ENCODE results near the gene IFNAR1.

IFNAR1 gene

DNA sequence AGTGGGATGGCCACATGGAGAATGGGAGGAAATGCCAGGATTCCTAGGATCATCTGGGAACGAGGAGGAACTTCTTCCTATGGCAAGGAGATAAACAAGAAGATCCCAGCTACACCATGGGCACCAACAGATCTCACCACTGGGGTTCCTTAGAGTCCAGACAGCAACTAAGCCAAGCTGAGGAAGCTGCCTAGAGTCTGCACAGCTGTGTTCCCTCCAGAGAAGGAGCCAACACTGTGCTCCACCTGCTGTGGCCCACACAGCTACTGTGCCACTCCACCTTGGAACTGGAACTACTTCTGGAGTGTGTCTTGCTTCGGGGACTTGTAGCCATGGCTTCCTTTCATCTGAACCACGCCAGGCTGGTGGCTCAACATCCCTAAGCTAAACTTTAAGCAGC, 6.0 kb downstream of the IFNAR1 start:
- Histone ChIP-seq H4K20me1 (ENCODE audit: low read depth, low read length) (no peaks in the 10 kb centered on the region), H3K4me2 (ENCODE audit: low read depth, low read length, poor library complexity, severe bottlenecking) (no peak overlapping the region), H3K4me3 (ENCODE audit: insufficient read depth, low read length, poor library complexity, severe bottlenecking) (no peak overlapping the region), H2AFZ (ENCODE audit: low read depth, low read length, severe bottlenecking) (no peak overlapping the region), H3K79me2 (ENCODE audit: insufficient read depth, low read length) (peaks cover 92% of the 10 kb centered on the region), H3K27ac (ENCODE audit: low read depth, low read length) (no peak overlapping the region), H3K9ac (ENCODE audit: low read length) (no peak overlapping the region), H3K36me3 (ENCODE audit: low read length) (peaks cover 4% of the 10 kb centered on the region; the same call in 1 of the 2 replicates), H3F3A (ENCODE audit: insufficient read depth) (no peaks in the 10 kb centered on the region), H3K27me3 (ENCODE audit: low read length) (no peaks in the 10 kb centered on the region), H3K9me3 (ENCODE audit: insufficient read depth, low read length) (no peaks in the 10 kb centered on the region), H3K9me2 (replicated peaks; ENCODE audit: insufficient read depth, low read length) (no peaks in the 10 kb centered on the region)
- TF ChIP-seq, protein P1, sequence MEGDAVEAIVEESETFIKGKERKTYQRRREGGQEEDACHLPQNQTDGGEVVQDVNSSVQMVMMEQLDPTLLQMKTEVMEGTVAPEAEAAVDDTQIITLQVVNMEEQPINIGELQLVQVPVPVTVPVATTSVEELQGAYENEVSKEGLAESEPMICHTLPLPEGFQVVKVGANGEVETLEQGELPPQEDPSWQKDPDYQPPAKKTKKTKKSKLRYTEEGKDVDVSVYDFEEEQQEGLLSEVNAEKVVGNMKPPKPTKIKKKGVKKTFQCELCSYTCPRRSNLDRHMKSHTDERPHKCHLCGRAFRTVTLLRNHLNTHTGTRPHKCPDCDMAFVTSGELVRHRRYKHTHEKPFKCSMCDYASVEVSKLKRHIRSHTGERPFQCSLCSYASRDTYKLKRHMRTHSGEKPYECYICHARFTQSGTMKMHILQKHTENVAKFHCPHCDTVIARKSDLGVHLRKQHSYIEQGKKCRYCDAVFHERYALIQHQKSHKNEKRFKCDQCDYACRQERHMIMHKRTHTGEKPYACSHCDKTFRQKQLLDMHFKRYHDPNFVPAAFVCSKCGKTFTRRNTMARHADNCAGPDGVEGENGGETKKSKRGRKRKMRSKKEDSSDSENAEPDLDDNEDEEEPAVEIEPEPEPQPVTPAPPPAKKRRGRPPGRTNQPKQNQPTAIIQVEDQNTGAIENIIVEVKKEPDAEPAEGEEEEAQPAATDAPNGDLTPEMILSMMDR (IDR thresholded peaks at IDR 0.05; ENCODE audit: insufficient read depth, low read length, poor library complexity, severe bottlenecking) = no peak
- TF ChIP-seq EZH2phosphoT487 (conservative IDR thresholded peaks at IDR 0.05; ENCODE audit: low read length) = no peak

DNA sequence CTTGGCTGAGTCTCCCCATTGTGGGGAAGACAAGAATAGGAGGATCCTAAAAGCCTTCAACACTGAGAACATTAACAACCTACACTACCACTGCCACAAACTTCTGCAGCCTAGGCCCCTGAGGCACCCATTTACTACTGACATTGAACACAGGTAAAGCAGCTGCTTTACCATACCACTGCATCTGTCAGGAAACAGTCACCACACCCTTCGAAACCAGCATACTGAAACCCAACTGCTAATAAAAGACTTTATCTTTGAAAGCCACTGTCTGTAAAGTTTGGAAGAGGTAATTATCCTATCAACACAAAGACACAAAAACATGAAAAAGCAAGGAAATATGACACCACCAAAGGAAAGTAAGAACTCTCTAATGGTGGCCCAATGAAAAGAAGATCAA, 7.4 kb downstream of the IFNAR1 start:
- H3K4me3 ChIP-seq (ENCODE audit: insufficient read depth, low read length, poor library complexity, severe bottlenecking) = no peak overlapping the region
- no peak overlapping the region for H3K9ac ChIP-seq (ENCODE audit: low read length)
- H3K79me2 ChIP-seq (ENCODE audit: insufficient read depth, low read length) = peaks cover 78% of the 10 kb centered on the region
- no peaks in the 10 kb centered on the region for H4K20me1 ChIP-seq (ENCODE audit: low read depth, low read length)
- no peak overlapping the region for H2AFZ ChIP-seq (ENCODE audit: low read depth, low read length, severe bottlenecking)
- no peaks in the 10 kb centered on the region for H3F3A ChIP-seq (ENCODE audit: insufficient read depth)
- no peaks in the 10 kb centered on the region for H3K9me2 ChIP-seq (replicated peaks; ENCODE audit: insufficient read depth, low read length)
- no peak for TF ChIP-seq EZH2phosphoT487 (conservative IDR thresholded peaks at IDR 0.05; ENCODE audit: low read length)
- TF ChIP-seq, protein P1 (IDR thresholded peaks at IDR 0.05; ENCODE audit: insufficient read depth, low read length, poor library complexity, severe bottlenecking) = no peak
- H3K4me2 ChIP-seq (ENCODE audit: low read depth, low read length, poor library complexity, severe bottlenecking) = no peak overlapping the region
- no peak overlapping the region for H3K27ac ChIP-seq (ENCODE audit: low read depth, low read length)
- no peaks in the 10 kb centered on the region for H3K9me3 ChIP-seq (ENCODE audit: insufficient read depth, low read length)
- H3K36me3 ChIP-seq (ENCODE audit: low read length) = peaks cover 5% of the 10 kb centered on the region; the same call in 1 of the 2 replicates
- no peaks in the 10 kb centered on the region for H3K27me3 ChIP-seq (ENCODE audit: low read length)

DNA sequence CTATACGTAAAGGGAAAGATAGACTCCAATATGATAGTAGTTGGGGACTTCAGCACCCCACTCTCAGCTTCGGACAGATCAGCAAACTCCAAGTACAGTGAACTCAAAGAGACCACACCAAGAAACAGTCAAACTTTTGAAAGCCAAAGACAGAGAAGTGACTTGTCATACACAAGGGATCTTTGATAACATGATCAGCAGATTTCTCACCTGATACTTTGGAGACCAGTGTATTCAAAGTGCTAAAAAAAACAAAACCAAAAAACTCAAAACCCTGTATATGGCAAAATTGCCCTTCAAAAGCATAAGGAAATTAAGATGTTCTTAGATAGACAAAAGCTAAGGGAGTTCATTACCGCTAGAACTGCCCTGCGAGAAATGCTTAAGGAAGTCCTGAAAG, 9.4 kb downstream of the IFNAR1 start:
- Histone ChIP-seq H4K20me1 (ENCODE audit: low read depth, low read length) (no peaks in the 10 kb centered on the region), H3K9me3 (ENCODE audit: insufficient read depth, low read length) (no peaks in the 10 kb centered on the region), H3F3A (ENCODE audit: insufficient read depth) (no peaks in the 10 kb centered on the region; the same call in 1 of the 2 replicates), H3K9me2 (replicated peaks; ENCODE audit: insufficient read depth, low read length) (no peaks in the 10 kb centered on the region), H3K79me2 (ENCODE audit: insufficient read depth, low read length) (peaks cover 62% of the 10 kb centered on the region), H3K27me3 (ENCODE audit: low read length) (no peaks in the 10 kb centered on the region), H3K27ac (ENCODE audit: low read depth, low read length) (no peak overlapping the region), H3K9ac (ENCODE audit: low read length) (no peak overlapping the region), H3K4me3 (ENCODE audit: insufficient read depth, low read length, poor library complexity, severe bottlenecking) (no peak overlapping the region), H2AFZ (ENCODE audit: low read depth, low read length, severe bottlenecking) (no peak overlapping the region), H3K36me3 (ENCODE audit: low read length) (peaks cover 8% of the 10 kb centered on the region; the same call in 1 of the 2 replicates), H3K4me2 (ENCODE audit: low read depth, low read length, poor library complexity, severe bottlenecking) (no peak overlapping the region)
- TF ChIP-seq, protein P1 (IDR thresholded peaks at IDR 0.05; ENCODE audit: insufficient read depth, low read length, poor library complexity, severe bottlenecking) = no peak
- no peak for TF ChIP-seq EZH2phosphoT487 (conservative IDR thresholded peaks at IDR 0.05; ENCODE audit: low read length)
